HepG2 (cell line): ENCODE results near the gene GADD45GIP1. TPM values are rescaled to one million over a fixed set of nuclear protein-coding genes. Genes with fewer than 3 reads are reported as not detected.

Experiments
- CAMTA2 ChIP-seq: sonication (generic); formaldehyde crosslinking; IDR thresholded peaks from 2 replicates; pipeline ENCODE4 v1.4.0; 2020; ENCODE audit warnings: mild to moderate bottlenecking, missing genetic modification reagents, borderline replicate concordance
- CREM ChIP-seq, 2 experiments: sonication (generic) in 1 of 2; formaldehyde crosslinking in 1 of 2; IDR thresholded peaks; 2 replicates each; pipeline versions ENCODE4 v1.4.0 to v1.6.1; 2016 to 2020; ENCODE audit warnings: antibody characterized with exemption in 1 of 2, mild to moderate bottlenecking in 1 of 2, missing genetic modification reagents in 1 of 2
- EEA1 ChIP-seq: sonication (generic); formaldehyde crosslinking; IDR thresholded peaks from 2 replicates; pipeline ENCODE4 v1.5.1; 2020; ENCODE audit warnings: mild to moderate bottlenecking, missing genetic modification reagents, borderline replicate concordance
- EHMT2 ChIP-seq: fragments of 200-600 bp; sonication (generic); IDR thresholded peaks from 2 replicates; pipeline ENCODE4 v1.7.0; 2017; ENCODE audit warnings: antibody characterized with exemption, low read depth, low read length, borderline replicate concordance
- ESRRA ChIP-seq: sonication (generic); formaldehyde crosslinking; IDR thresholded peaks from 2 replicates; pipeline ENCODE4 v1.5.1; 2020; ENCODE audit warnings: mild to moderate bottlenecking, low read depth, missing genetic modification reagents
- HMGXB4 ChIP-seq, 2 experiments: sonication (generic) in 1 of 2; formaldehyde crosslinking in 1 of 2; IDR thresholded peaks; 2 replicates each; pipeline versions ENCODE4 v1.4.0 to v1.6.1; 2018 to 2020; ENCODE audit warnings: missing genetic modification reagents in 2 of 2, borderline replicate concordance in 1 of 2, low read depth in 1 of 2, mild to moderate bottlenecking in 1 of 2, missing biosample characterization in 1 of 2
- HNRNPLL ChIP-seq: fragments of 200-400 bp; formaldehyde crosslinking; IDR thresholded peaks from 2 replicates; pipeline ENCODE4 v1.6.1; 2017; ENCODE audit warnings: mild to moderate bottlenecking, low read depth, low read length; ENCODE audit not compliant: poor library complexity, severe bottlenecking
- HOXA9 ChIP-seq: sonication (generic); formaldehyde crosslinking; IDR thresholded peaks from 2 replicates; pipeline ENCODE4 v1.8.1; 2022; ENCODE audit warnings: missing genetic modification reagents, mild to moderate bottlenecking, moderate library complexity, borderline replicate concordance
- MBD4 ChIP-seq: IDR thresholded peaks from 2 replicates; pipeline ENCODE4 v1.6.1; 2012; ENCODE audit warnings: low read length, inconsistent platforms, borderline replicate concordance
- NFIC ChIP-seq: IDR thresholded peaks from 2 replicates; pipeline ENCODE4 v1.6.1; 2012; ENCODE audit warnings: mild to moderate bottlenecking, low read length, inconsistent platforms
- NR2C2 ChIP-seq: sonication (generic); formaldehyde crosslinking; IDR thresholded peaks from 2 replicates; pipeline ENCODE4 v1.4.0; 2020; ENCODE audit warnings: missing genetic modification reagents, mild to moderate bottlenecking, moderate library complexity, borderline replicate concordance
- REL ChIP-seq: sonication (generic); formaldehyde crosslinking; conservative IDR thresholded peaks from 2 replicates; pipeline ENCODE4 v1.8.0; 2022; ENCODE audit warnings: mild to moderate bottlenecking, missing genetic modification reagents, moderate library complexity
- SALL1 ChIP-seq: sonication (generic); formaldehyde crosslinking; IDR thresholded peaks from 2 replicates; pipeline ENCODE4 v1.8.0; 2022; ENCODE audit warnings: mild to moderate bottlenecking, missing genetic modification reagents
- ZHX1 ChIP-seq: sonication (generic); formaldehyde crosslinking; IDR thresholded peaks from 2 replicates; pipeline ENCODE4 v1.8.1; 2022; ENCODE audit warnings: low read depth, mild to moderate bottlenecking, missing genetic modification reagents
- ZNF121 ChIP-seq: sonication (generic); formaldehyde crosslinking; IDR thresholded peaks from 2 replicates; pipeline ENCODE4 v1.5.0; 2020; ENCODE audit warnings: mild to moderate bottlenecking, missing genetic modification reagents
- ZNF670 ChIP-seq: sonication (generic); formaldehyde crosslinking; IDR thresholded peaks from 2 replicates; pipeline ENCODE4 v1.8.0; 2022; ENCODE audit warnings: mild to moderate bottlenecking, missing genetic modification reagents, borderline replicate concordance
- ZNF749 ChIP-seq: sonication (generic); formaldehyde crosslinking; IDR thresholded peaks from 2 replicates; pipeline ENCODE4 v1.8.0; 2022; ENCODE audit warnings: mild to moderate bottlenecking, missing genetic modification reagents, moderate library complexity, borderline replicate concordance
- ZNF772 ChIP-seq: sonication (generic); formaldehyde crosslinking; IDR thresholded peaks from 2 replicates; pipeline ENCODE4 v1.5.0; 2020; ENCODE audit warnings: mild to moderate bottlenecking, missing genetic modification reagents
- ZSCAN21 ChIP-seq: sonication (generic); formaldehyde crosslinking; IDR thresholded peaks from 2 replicates; pipeline ENCODE4 v1.8.0; 2022; ENCODE audit warnings: mild to moderate bottlenecking, missing genetic modification reagents, moderate library complexity, borderline replicate concordance
- polyA plus RNA-seq, 8 experiments: library from polyadenylated mRNA; depleted of rRNA in 3 of 8; stranded (reverse) in 7 of 8; unstranded in 1 of 8; fragments of >200 nt; fragmentation: Illumina TruSeq in 4 of 8; extraction: Trizol in 4 of 8; gene quantifications; 2 replicates each; pipeline versions ENCODE4 v1.2.1 to v1.2.3, GENCODE V29; 2011 to 2016; ENCODE audit warnings: low read depth in 4 of 8, missing spikeins in 1 of 8, mixed read lengths in 1 of 8; ENCODE audit not compliant: insufficient read depth in 1 of 8
- total RNA-seq, 5 experiments: library from RNA; depleted of rRNA; stranded (reverse); fragments of >200 nt; fragmentation: Illumina TruSeq; extraction: Trizol; gene quantifications; 2 replicates each; pipeline ENCODE4 v1.2.3, GENCODE V29; 2016; ENCODE audit warnings: low read depth in 1 of 5
- TF ChIP-seq, protein P1 (sequence below): sonication (generic); formaldehyde crosslinking; conservative IDR thresholded peaks from 2 replicates; pipeline ENCODE4 v1.4.0; 2020; ENCODE audit warnings: missing genetic modification reagents

Gene GADD45GIP1
- total and polyA plus RNA-seq, 2 of the 13 experiments (the other 11 are each of a cell fraction or from before 2014, with no cell fraction given) = 24.6 to 30.7 TPM

GRCh38 chr19:12938779-12939601 lies 18.0 kb downstream of the GADD45GIP1 start (continued):
- TF ChIP-seq EHMT2 = no peak
- TF ChIP-seq ZHX1 (CRISPR knock-in tag) = no peak
- TF ChIP-seq MBD4 = no peak
- TF ChIP-seq CAMTA2 (CRISPR knock-in tag) = no peak
- TF ChIP-seq HOXA9 = no peak
- TF ChIP-seq ZSCAN21 = no peak
- no peak for TF ChIP-seq EEA1 (CRISPR knock-in tag)
- no peak; a peak in 2 of 4 replicates for TF ChIP-seq HMGXB4 (CRISPR knock-in tag; IDR thresholded peaks at IDR 0.05; ENCODE audit: borderline replicate concordance in 1 of 2, low read depth in 1 of 2)
- TF ChIP-seq, protein P1, sequence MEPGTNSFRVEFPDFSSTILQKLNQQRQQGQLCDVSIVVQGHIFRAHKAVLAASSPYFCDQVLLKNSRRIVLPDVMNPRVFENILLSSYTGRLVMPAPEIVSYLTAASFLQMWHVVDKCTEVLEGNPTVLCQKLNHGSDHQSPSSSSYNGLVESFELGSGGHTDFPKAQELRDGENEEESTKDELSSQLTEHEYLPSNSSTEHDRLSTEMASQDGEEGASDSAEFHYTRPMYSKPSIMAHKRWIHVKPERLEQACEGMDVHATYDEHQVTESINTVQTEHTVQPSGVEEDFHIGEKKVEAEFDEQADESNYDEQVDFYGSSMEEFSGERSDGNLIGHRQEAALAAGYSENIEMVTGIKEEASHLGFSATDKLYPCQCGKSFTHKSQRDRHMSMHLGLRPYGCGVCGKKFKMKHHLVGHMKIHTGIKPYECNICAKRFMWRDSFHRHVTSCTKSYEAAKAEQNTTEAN (CRISPR knock-in tag) = no peak; the same call in 1 of the 2 replicates
- no peak for TF ChIP-seq ZNF772 (CRISPR knock-in tag)
- no peak for TF ChIP-seq HNRNPLL
- TF ChIP-seq NR2C2 (CRISPR knock-in tag) = no peak; the same call in none of the 2 replicates
- no peak for TF ChIP-seq NFIC
- no peak for TF ChIP-seq ZNF749
- no peak for TF ChIP-seq REL
- TF ChIP-seq ZNF670 = no peak
- no peak for TF ChIP-seq CREM (IDR thresholded peaks at IDR 0.05)
- no peak for TF ChIP-seq CREM (CRISPR knock-in tag; IDR thresholded peaks at IDR 0.05)
- no peak for TF ChIP-seq SALL1 (CRISPR knock-in tag)
- 0 out of 2 replicates have a peak, but pooled peaks have one; percentile 1 for TF ChIP-seq ESRRA (CRISPR knock-in tag)
- no peak for TF ChIP-seq ZNF121 (CRISPR knock-in tag)
